Glutamatergic neuron (in vitro differentiated cells): ENCODE data around the gene FAF1. TPM values are rescaled to one million over a fixed set of nuclear protein-coding genes. Genes with fewer than 3 reads are reported as not detected.
A peak's percentile ranks its signal among the peaks of the same experiment; 100 is the strongest.

Source experiments
- DNase-seq: peaks from one replicate; pipeline ENCODE4 v3.0.0; 2022
- H3K27ac Mint-ChIP-seq: one replicate; pipeline ENCODE4 v1.8.0; 2020; ENCODE audit warnings: mild to moderate bottlenecking, mixed read lengths, inconsistent platforms; ENCODE audit not compliant: unreplicated experiment
- H3K27me3 Mint-ChIP-seq: one replicate; pipeline ENCODE4 v1.8.0; 2020; ENCODE audit warnings: mild to moderate bottlenecking, moderate library complexity, mixed read lengths, inconsistent platforms; ENCODE audit not compliant: unreplicated experiment
- H3K36me3 Mint-ChIP-seq: one replicate; pipeline ENCODE4 v1.8.0; 2020; ENCODE audit warnings: mild to moderate bottlenecking, mixed read lengths, inconsistent platforms; ENCODE audit not compliant: unreplicated experiment
- H3K4me1 Mint-ChIP-seq: one replicate; pipeline ENCODE4 v1.8.0; 2020; ENCODE audit warnings: mild to moderate bottlenecking, low read depth, mixed read lengths, inconsistent platforms; ENCODE audit not compliant: unreplicated experiment
- H3K4me3 Mint-ChIP-seq: one replicate; pipeline ENCODE4 v1.8.0; 2020; ENCODE audit warnings: mild to moderate bottlenecking, mixed read lengths, inconsistent platforms; ENCODE audit not compliant: unreplicated experiment
- H3K9me3 Mint-ChIP-seq: one replicate; pipeline ENCODE4 v1.8.0; 2020; ENCODE audit warnings: mild to moderate bottlenecking, moderate library complexity, mixed read lengths, inconsistent platforms; ENCODE audit not compliant: unreplicated experiment
- total RNA-seq: library from RNA; stranded (reverse); fragmentation: NEBNext Ultra II Directional; extraction: Animal tissue kit (Norgen Biotek cat#: 25700); gene quantifications from one replicate; pipeline ENCODE4 v1.2.1, GENCODE V29; 2021; ENCODE audit not compliant: unreplicated experiment
- TF ChIP-seq, protein P1 (sequence below): fragments of 200-600 bp; sonication (generic); IDR thresholded peaks from one replicate; pipeline ENCODE4 v1.5.0; 2021; ENCODE audit not compliant: partially characterized antibody, unreplicated experiment

The FAF1 gene
- total RNA-seq, 1 donor from 2014 or later: 57.3 TPM

DNA sequence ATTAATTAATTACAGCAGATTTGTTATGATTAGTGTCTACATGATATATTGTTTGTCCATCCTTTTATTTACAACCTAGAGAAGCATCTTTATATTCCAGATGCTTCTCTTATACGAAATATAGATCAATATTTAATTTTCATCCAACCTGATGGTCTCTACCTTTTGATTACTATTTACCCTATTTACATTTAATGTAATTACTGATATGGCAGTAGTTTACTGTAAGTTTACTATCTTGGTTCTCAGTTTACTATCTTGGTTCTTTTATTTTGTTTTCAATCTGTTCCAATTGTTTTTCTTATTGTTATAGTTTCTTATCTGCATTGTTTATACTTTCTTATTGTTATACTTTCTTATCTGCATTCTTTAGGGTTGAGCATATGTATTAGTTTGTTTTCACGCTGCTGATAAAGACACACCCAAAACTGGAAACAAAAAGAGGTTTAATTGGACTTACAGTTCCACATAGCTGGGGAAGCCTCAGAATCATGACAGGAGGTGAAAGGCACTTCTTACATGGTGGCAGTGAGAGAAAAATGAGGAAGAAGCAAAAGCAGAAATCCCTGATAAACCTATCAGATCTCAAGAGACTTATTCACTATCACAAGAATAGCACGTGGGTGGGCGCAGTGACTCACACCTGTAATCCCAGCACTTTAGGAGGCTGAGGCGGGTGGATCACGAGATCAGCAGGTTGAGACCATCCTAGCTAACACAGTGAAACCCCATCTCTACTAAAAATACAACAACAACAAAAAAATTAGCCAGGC is 28.9 kb downstream of the FAF1 start:
- Mint-ChIP-seq H3K4me1 (no peaks in the 10 kb centered on the region), H3K4me3 (no peak overlapping the region), H3K27me3 (no peaks in the 10 kb centered on the region), H3K9me3 (peaks cover 4% of the 10 kb centered on the region), H3K36me3 (no peaks in the 10 kb centered on the region), H3K27ac (no peak overlapping the region)
- TF ChIP-seq, protein P1, sequence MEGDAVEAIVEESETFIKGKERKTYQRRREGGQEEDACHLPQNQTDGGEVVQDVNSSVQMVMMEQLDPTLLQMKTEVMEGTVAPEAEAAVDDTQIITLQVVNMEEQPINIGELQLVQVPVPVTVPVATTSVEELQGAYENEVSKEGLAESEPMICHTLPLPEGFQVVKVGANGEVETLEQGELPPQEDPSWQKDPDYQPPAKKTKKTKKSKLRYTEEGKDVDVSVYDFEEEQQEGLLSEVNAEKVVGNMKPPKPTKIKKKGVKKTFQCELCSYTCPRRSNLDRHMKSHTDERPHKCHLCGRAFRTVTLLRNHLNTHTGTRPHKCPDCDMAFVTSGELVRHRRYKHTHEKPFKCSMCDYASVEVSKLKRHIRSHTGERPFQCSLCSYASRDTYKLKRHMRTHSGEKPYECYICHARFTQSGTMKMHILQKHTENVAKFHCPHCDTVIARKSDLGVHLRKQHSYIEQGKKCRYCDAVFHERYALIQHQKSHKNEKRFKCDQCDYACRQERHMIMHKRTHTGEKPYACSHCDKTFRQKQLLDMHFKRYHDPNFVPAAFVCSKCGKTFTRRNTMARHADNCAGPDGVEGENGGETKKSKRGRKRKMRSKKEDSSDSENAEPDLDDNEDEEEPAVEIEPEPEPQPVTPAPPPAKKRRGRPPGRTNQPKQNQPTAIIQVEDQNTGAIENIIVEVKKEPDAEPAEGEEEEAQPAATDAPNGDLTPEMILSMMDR: no peak
- no peak for DNase-seq

DNA sequence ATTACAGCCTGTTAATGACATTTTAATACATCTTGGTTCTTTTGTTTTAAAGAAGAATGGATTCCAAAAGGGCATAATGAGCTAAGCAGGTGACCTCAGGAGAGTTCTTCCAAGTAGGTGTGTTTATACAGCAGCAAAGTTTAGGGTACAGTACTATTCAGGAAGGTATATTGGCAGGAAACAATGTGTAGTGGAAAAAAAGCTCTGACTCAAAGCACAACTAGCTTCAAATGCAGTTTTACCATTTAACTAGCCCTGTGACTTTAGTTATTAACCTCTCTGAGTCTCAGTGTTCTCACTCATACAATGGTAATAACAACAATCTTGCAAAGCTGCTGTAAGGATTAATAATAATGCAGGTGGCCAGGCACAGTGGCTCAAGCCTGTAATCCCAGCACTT is 29.9 kb downstream of the FAF1 start:
- Mint-ChIP-seq H3K36me3 (no peaks in the 10 kb centered on the region), H3K4me1 (no peaks in the 10 kb centered on the region), H3K27ac (no peak overlapping the region), H3K4me3 (no peak overlapping the region), H3K9me3 (peaks cover 4% of the 10 kb centered on the region), H3K27me3 (no peaks in the 10 kb centered on the region)
- TF ChIP-seq, protein P1: no peak
- DNase-seq: no peak

GRCh38 chr1:50929376-50929958 is 30.6 kb downstream of the FAF1 start:
- TF ChIP-seq, protein P1: peak; percentile 79
- Mint-ChIP-seq H3K36me3 (no peaks in the 10 kb centered on the region), H3K4me3 (no peak overlapping the region), H3K4me1 (no peaks in the 10 kb centered on the region), H3K27me3 (no peaks in the 10 kb centered on the region), H3K27ac (no peak overlapping the region), H3K9me3 (peaks cover 4% of the 10 kb centered on the region)
- DNase-seq: no peak

- H3K36me3 Mint-ChIP-seq: peaks cover 7% of the 10 kb centered on the region
- no peak overlapping the region for H3K4me3 Mint-ChIP-seq
- DNase-seq: no peak
- H3K4me1 Mint-ChIP-seq: no peaks in the 10 kb centered on the region
- no peak overlapping the region for H3K27ac Mint-ChIP-seq
- TF ChIP-seq, protein P1: no peak
- no peaks in the 10 kb centered on the region for H3K27me3 Mint-ChIP-seq
- peaks cover 3% of the 10 kb centered on the region for H3K9me3 Mint-ChIP-seq
Measured at GRCh38 chr1:50923564-50923963, 36.5 kb downstream of the FAF1 start.

DNA sequence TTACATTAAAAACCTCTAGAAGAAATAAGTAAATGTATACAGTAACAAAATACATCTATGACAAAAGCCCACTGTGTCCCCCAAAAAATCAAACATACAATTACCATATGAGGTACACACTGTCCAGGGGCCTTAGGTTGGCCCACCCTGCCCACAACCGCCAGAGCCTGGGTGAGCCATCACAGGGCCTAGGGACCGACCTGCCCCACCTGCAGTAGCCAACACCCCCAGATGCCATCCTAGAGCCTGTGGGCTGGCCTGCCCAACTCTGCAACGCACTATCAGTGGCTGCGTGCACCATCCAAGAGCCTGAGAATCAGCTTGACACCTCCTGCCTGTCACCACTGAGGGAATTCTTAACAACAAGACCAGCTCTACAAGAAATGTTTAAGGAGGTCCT is 39.0 kb downstream of the FAF1 start:
- Mint-ChIP-seq H3K4me3 (no peak overlapping the region), H3K27me3 (no peaks in the 10 kb centered on the region), H3K9me3 (peaks cover 1% of the 10 kb centered on the region), H3K4me1 (no peaks in the 10 kb centered on the region), H3K27ac (no peak overlapping the region), H3K36me3 (peaks cover 7% of the 10 kb centered on the region)
- DNase-seq: no peak
- TF ChIP-seq, protein P1: no peak
